ENCODE results near the gene PPP1R1C. TPM values are rescaled to one million over a fixed set of nuclear protein-coding genes. Genes with fewer than 3 reads are reported as not detected.

The PPP1R1C gene
- polyA plus RNA-seq, 5 donors = 1.6 to 5.0 (median 2.7) TPM

Other genes with a start within 250 kb of the PPP1R1C start
- gene ITPRID2, start 94.1 kb upstream of the PPP1R1C start, polyA plus RNA-seq (ENCODE audit: insufficient read depth in 1 of 5, insufficient read length in 5 of 5, low replicate concordance in 1 of 5) = 100 to 1,000 TPM in 3 of 5 donors, 10 to 100 TPM in 2; 67.4 to 123 (median 106) TPM

Data from right lung (tissue), 5 donors.